Measurements from ENCODE around the gene MYL5. TPM values are rescaled to one million over a fixed set of nuclear protein-coding genes. Genes with fewer than 3 reads are reported as not detected.
A peak's percentile ranks its signal among the peaks of the same experiment; 100 is the strongest.

The MYL5 gene
- total RNA-seq, 6 experiments from 2014 or later: 14.2 to 23.0 (median 18.8) TPM

- TF ChIP-seq CTCF (IDR thresholded peaks at IDR 0.05): no peak
- no peak for DNase-seq
- H3K27ac Mint-ChIP-seq: no peak overlapping the region
- H3K36me3 Mint-ChIP-seq (ENCODE audit: low read depth): no peaks in the 10 kb centered on the region
- peaks cover 18% of the 10 kb centered on the region for H3K27me3 Mint-ChIP-seq (ENCODE audit: insufficient read depth)
- no peaks in the 10 kb centered on the region for H3K4me1 Mint-ChIP-seq (ENCODE audit: low read depth)
- H3K9me3 Mint-ChIP-seq: no peaks in the 10 kb centered on the region
- no peak overlapping the region for H3K4me3 Mint-ChIP-seq
Observed at GRCh38 chr4:699816-700580, 25.7 kb downstream of the MYL5 start.

- Mint-ChIP-seq H3K9me3 (no peaks in the 10 kb centered on the region), H3K27ac (no peak overlapping the region), H3K4me3 (no peak overlapping the region), H3K4me1 (ENCODE audit: low read depth) (no peaks in the 10 kb centered on the region), H3K27me3 (ENCODE audit: insufficient read depth) (peaks cover 16% of the 10 kb centered on the region), H3K36me3 (ENCODE audit: low read depth) (no peaks in the 10 kb centered on the region)
- TF ChIP-seq CTCF (IDR thresholded peaks at IDR 0.05): peak; percentile 14; the same call in 1 of the 2 replicates
- no peak for DNase-seq
Observed at GRCh38 chr4:700587-701264, 26.4 kb downstream of the MYL5 start.

GRCh38 chr4:702618-703048 is 28.3 kb downstream of the MYL5 start:
- H3K4me3 Mint-ChIP-seq: no peak overlapping the region
- H3K4me1 Mint-ChIP-seq (ENCODE audit: low read depth): no peaks in the 10 kb centered on the region
- no peak for DNase-seq

GRCh38 chr4:703336-704197 is 29.2 kb downstream of the MYL5 start:
- TF ChIP-seq CTCF (IDR thresholded peaks at IDR 0.05): no peak

More at GRCh38 chr4:702618-703048, 28.3 kb downstream of the MYL5 start:
- Mint-ChIP-seq H3K36me3 (ENCODE audit: low read depth) (no peaks in the 10 kb centered on the region), H3K9me3 (no peaks in the 10 kb centered on the region), H3K27me3 (ENCODE audit: insufficient read depth) (peaks cover 13% of the 10 kb centered on the region), H3K27ac (no peak overlapping the region)
- TF ChIP-seq CTCF (IDR thresholded peaks at IDR 0.05): no peak

GRCh38 chr4:704198-704891 is 30.0 kb downstream of the MYL5 start:
- H3K36me3 Mint-ChIP-seq (ENCODE audit: low read depth): peaks cover 9% of the 10 kb centered on the region
- H3K9me3 Mint-ChIP-seq: no peaks in the 10 kb centered on the region
- TF ChIP-seq CTCF (IDR thresholded peaks at IDR 0.05): no peak
- no peak overlapping the region for H3K27ac Mint-ChIP-seq
- peaks cover 11% of the 10 kb centered on the region for H3K27me3 Mint-ChIP-seq (ENCODE audit: insufficient read depth)
- H3K4me1 Mint-ChIP-seq (ENCODE audit: low read depth): peaks cover 8% of the 10 kb centered on the region
- no peak for DNase-seq
- H3K4me3 Mint-ChIP-seq: no peak overlapping the region

More at GRCh38 chr4:703336-704197, 29.2 kb downstream of the MYL5 start:
- Mint-ChIP-seq H3K4me1 (ENCODE audit: low read depth) (peaks cover under 1% of the 10 kb centered on the region), H3K27ac (no peak overlapping the region), H3K4me3 (no peak overlapping the region), H3K27me3 (ENCODE audit: insufficient read depth) (peaks cover 12% of the 10 kb centered on the region), H3K36me3 (ENCODE audit: low read depth) (peaks cover 1% of the 10 kb centered on the region), H3K9me3 (no peaks in the 10 kb centered on the region)
- DNase-seq: no peak
